ENCODE results near the gene FRAS1.
"Not testable (repeated sequence)": the region's sequence is repeated elsewhere in the genome, so short reads cannot be mapped to it uniquely, and the experiment has no call there.

FRAS1 gene

GRCh38 chr4:78166622-78167021 is 109.5 kb downstream of the FRAS1 start:
- DNase-seq: no peak

- no peak for DNase-seq
Measured at GRCh38 chr4:78167510-78167909, 110.4 kb downstream of the FRAS1 start.

GRCh38 chr4:78168029-78168428 is 110.9 kb downstream of the FRAS1 start:
- no peak for DNase-seq

- DNase-seq: no peak
Measured at GRCh38 chr4:78169728-78170127, 112.6 kb downstream of the FRAS1 start.

- no peak for DNase-seq
Measured at GRCh38 chr4:78171482-78171881, 114.4 kb downstream of the FRAS1 start.

GRCh38 chr4:78174891-78175290 is 117.8 kb downstream of the FRAS1 start:
- no peak for DNase-seq

- DNase-seq: no peak
Measured at GRCh38 chr4:78179196-78179595, 122.1 kb downstream of the FRAS1 start.

- not testable (repeated sequence) for DNase-seq
Measured at GRCh38 chr4:78181681-78182234, 124.6 kb downstream of the FRAS1 start.

- no peak for DNase-seq
Measured at GRCh38 chr4:78184584-78184983, 127.5 kb downstream of the FRAS1 start.

GRCh38 chr4:78185117-78185516 is 128.0 kb downstream of the FRAS1 start:
- no peak for DNase-seq

- no peak for DNase-seq
Measured at GRCh38 chr4:78186597-78187543, 129.7 kb downstream of the FRAS1 start.

- DNase-seq: no peak
Measured at GRCh38 chr4:78190068-78190467, 132.9 kb downstream of the FRAS1 start.

- DNase-seq: no peak
Measured at GRCh38 chr4:78190595-78190994, 133.5 kb downstream of the FRAS1 start.

GRCh38 chr4:78197947-78198346 is 140.8 kb downstream of the FRAS1 start:
- no peak for DNase-seq

GRCh38 chr4:78199984-78200383 is 142.9 kb downstream of the FRAS1 start:
- DNase-seq: no peak

- DNase-seq: no peak
Measured at GRCh38 chr4:78200949-78201348, 143.8 kb downstream of the FRAS1 start.

GRCh38 chr4:78204176-78204575 is 147.1 kb downstream of the FRAS1 start:
- DNase-seq: no peak

GRCh38 chr4:78205591-78205990 is 148.5 kb downstream of the FRAS1 start:
- DNase-seq: no peak

GRCh38 chr4:78207541-78207940 is 150.4 kb downstream of the FRAS1 start:
- no peak for DNase-seq

GRCh38 chr4:78207951-78208350 is 150.8 kb downstream of the FRAS1 start:
- DNase-seq: no peak

GRCh38 chr4:78208896-78209295 is 151.8 kb downstream of the FRAS1 start:
- not testable (repeated sequence) for DNase-seq

- DNase-seq: no peak
Measured at GRCh38 chr4:78210694-78211410, 153.7 kb downstream of the FRAS1 start.

- no peak for DNase-seq
Measured at GRCh38 chr4:78213218-78213617, 156.1 kb downstream of the FRAS1 start.

- no peak for DNase-seq
Measured at GRCh38 chr4:78214078-78214477, 157.0 kb downstream of the FRAS1 start.
